Progenitor cell of endocrine pancreas (in vitro differentiated cells): Measurements from ENCODE around the gene DDX4. TPM values are rescaled to one million over a fixed set of nuclear protein-coding genes. Genes with fewer than 3 reads are reported as not detected.

Experiments
- DNase-seq: peaks from one replicate; pipeline ENCODE4 v3.0.0; 2021; ENCODE audit warnings: low spot score; ENCODE audit not compliant: unreplicated experiment
- H3K27ac Mint-ChIP-seq: 2 replicates; pipeline ENCODE4 v1.8.0; 2021; ENCODE audit warnings: mild to moderate bottlenecking, moderate library complexity, mixed read lengths
- H3K27me3 Mint-ChIP-seq: 2 replicates; pipeline ENCODE4 v1.8.0; 2021; ENCODE audit warnings: mixed read lengths
- H3K36me3 Mint-ChIP-seq: 2 replicates; pipeline ENCODE4 v1.8.0; 2022; ENCODE audit warnings: mixed read lengths; ENCODE audit not compliant: insufficient read depth
- H3K4me1 Mint-ChIP-seq: 2 replicates; pipeline ENCODE4 v1.8.0; 2021; ENCODE audit warnings: low read depth, mixed read lengths
- H3K4me3 Mint-ChIP-seq: 2 replicates; pipeline ENCODE4 v1.8.0; 2021; ENCODE audit warnings: low read depth, mild to moderate bottlenecking, moderate library complexity, mixed read lengths
- H3K9me3 Mint-ChIP-seq: 2 replicates; pipeline ENCODE4 v1.8.0; 2021; ENCODE audit warnings: low read depth, mixed read lengths
- CTCF ChIP-seq: fragments of 200-600 bp; sonication (generic); IDR thresholded peaks from one replicate; pipeline ENCODE4 v1.5.0; 2021; ENCODE audit warnings: antibody characterized with exemption, mild to moderate bottlenecking; ENCODE audit not compliant: unreplicated experiment
- total RNA-seq: library from RNA; stranded (reverse); gene quantifications from 2 replicates; pipeline ENCODE4 v1.2.1, GENCODE V29; 2021

The DDX4 gene
- total RNA-seq, 1 donor from 2014 or later = not detected

GRCh38 chr5:55708732-55709131 lies 29.1 kb upstream of the DDX4 start:
- TF ChIP-seq CTCF = no peak
- peaks cover 10% of the 10 kb centered on the region for H3K4me1 Mint-ChIP-seq
- no peak overlapping the region for H3K27ac Mint-ChIP-seq
- H3K27me3 Mint-ChIP-seq = no peaks in the 10 kb centered on the region
- H3K36me3 Mint-ChIP-seq = peaks cover 4% of the 10 kb centered on the region
- no peak for DNase-seq
- H3K4me3 Mint-ChIP-seq = no peak overlapping the region
- no peaks in the 10 kb centered on the region for H3K9me3 Mint-ChIP-seq

- H3K4me3 Mint-ChIP-seq = peak overlapping the region; percentile 100
- peaks cover 2% of the 10 kb centered on the region for H3K36me3 Mint-ChIP-seq
- H3K9me3 Mint-ChIP-seq = peaks cover 7% of the 10 kb centered on the region
- TF ChIP-seq CTCF = no peak
- H3K27me3 Mint-ChIP-seq = no peaks in the 10 kb centered on the region
- H3K4me1 Mint-ChIP-seq = peaks cover 10% of the 10 kb centered on the region
- no peak for DNase-seq
- H3K27ac Mint-ChIP-seq = peak overlapping the region; percentile 97
Measured at GRCh38 chr5:55711507-55712022, 26.3 kb upstream of the DDX4 start.

- H3K9me3 Mint-ChIP-seq = peaks cover 13% of the 10 kb centered on the region
- H3K4me3 Mint-ChIP-seq = peak within 1 kb of the TSS; percentile 100
- peaks cover 2% of the 10 kb centered on the region for H3K36me3 Mint-ChIP-seq
- peak; percentile 92 for DNase-seq
- no peak for TF ChIP-seq CTCF
- H3K27me3 Mint-ChIP-seq = no peaks in the 10 kb centered on the region
- peak within 1 kb of the TSS; percentile 97 for H3K27ac Mint-ChIP-seq
- H3K4me1 Mint-ChIP-seq = peaks cover 10% of the 10 kb centered on the region
Measured at GRCh38 chr5:55712023-55712859, 25.6 kb upstream of the DDX4 start, which contains the start of gene SLC38A9. TSS of gene SLC38A9 (minus strand) at chr5:55712324. CDS start at chr5:55697958, 14,366 bp downstream.

- Mint-ChIP-seq H3K9me3 (peaks cover 16% of the 10 kb centered on the region), H3K27me3 (no peaks in the 10 kb centered on the region), H3K4me3 (no peak overlapping the region), H3K27ac (no peak overlapping the region), H3K4me1 (peaks cover 10% of the 10 kb centered on the region), H3K36me3 (peaks cover 2% of the 10 kb centered on the region)
- DNase-seq = no peak
- no peak for TF ChIP-seq CTCF
Measured at GRCh38 chr5:55713871-55714270, 24.0 kb upstream of the DDX4 start.

- Mint-ChIP-seq H3K4me1 (peaks cover 8% of the 10 kb centered on the region), H3K27me3 (no peaks in the 10 kb centered on the region), H3K4me3 (no peak overlapping the region), H3K9me3 (peaks cover 19% of the 10 kb centered on the region), H3K27ac (no peak overlapping the region), H3K36me3 (peaks cover 2% of the 10 kb centered on the region)
- DNase-seq = no peak
- no peak for TF ChIP-seq CTCF
Measured at GRCh38 chr5:55714339-55714738, 23.5 kb upstream of the DDX4 start.
